Memory B cell (primary cell): Measurements from ENCODE around the gene FAM221B.

Experiments
- ATAC-seq: fragments of 150-1000 bp; cut with Tn5 transposase; 2 replicates; pipeline ENCODE4 v1.10.0; 2021; ENCODE audit warnings: low read depth, mild to moderate bottlenecking, moderate library complexity
- DNase-seq, 2 donors: peaks; one replicate each; pipeline ENCODE4 v3.0.0; 2022; ENCODE audit warnings: low spot score in 2 of 2
- H3K27ac Mint-ChIP-seq: one replicate; pipeline ENCODE4 v1.8.0; 2022; ENCODE audit warnings: mild to moderate bottlenecking, moderate library complexity, mixed read lengths
- H3K27me3 Mint-ChIP-seq: one replicate; pipeline ENCODE4 v1.8.0; 2022; ENCODE audit warnings: mixed read lengths
- H3K36me3 Mint-ChIP-seq: one replicate; pipeline ENCODE4 v1.8.0; 2022; ENCODE audit warnings: mild to moderate bottlenecking, mixed read lengths
- H3K4me1 Mint-ChIP-seq: one replicate; pipeline ENCODE4 v1.8.0; 2022; ENCODE audit warnings: mixed read lengths
- H3K4me3 Mint-ChIP-seq: one replicate; pipeline ENCODE4 v1.8.0; 2022; ENCODE audit warnings: mild to moderate bottlenecking, moderate library complexity, mixed read lengths
- H3K9me3 Mint-ChIP-seq: one replicate; pipeline ENCODE4 v1.8.0; 2022; ENCODE audit warnings: mixed read lengths

FAM221B gene

DNA sequence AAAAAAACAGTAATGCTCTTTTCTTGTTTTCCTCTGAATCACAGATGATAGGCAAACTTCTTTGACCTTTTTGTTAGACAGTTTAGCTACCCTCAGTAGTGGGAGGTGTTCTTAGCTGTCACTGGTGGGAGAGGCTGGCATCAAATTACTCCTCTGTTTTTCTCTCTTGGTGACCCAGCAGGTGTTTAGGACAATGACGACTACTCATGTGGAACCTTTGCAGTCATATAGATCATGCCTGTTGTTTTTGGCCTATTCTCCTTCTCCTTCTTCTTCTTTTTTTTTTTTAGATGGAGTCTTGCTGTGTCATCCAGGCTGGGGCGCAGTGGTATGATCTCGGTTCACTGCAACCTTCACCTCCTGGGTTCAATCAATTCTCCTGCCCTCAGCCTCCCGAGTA, 52.5 kb downstream of the FAM221B start:
- DNase-seq: no peak
- H3K4me3 Mint-ChIP-seq: no peak overlapping the region
- no peaks in the 10 kb centered on the region for H3K9me3 Mint-ChIP-seq
- H3K27me3 Mint-ChIP-seq: no peaks in the 10 kb centered on the region
- H3K27ac Mint-ChIP-seq: peak overlapping the region; percentile 50
- peaks cover 4% of the 10 kb centered on the region for H3K4me1 Mint-ChIP-seq
- ATAC-seq: peak; percentile 35
- H3K36me3 Mint-ChIP-seq: peaks cover 9% of the 10 kb centered on the region

GRCh38 chr9:35774907-35775635, 53.5 kb downstream of the FAM221B start:
- H3K4me3 Mint-ChIP-seq: no peak overlapping the region
- ATAC-seq: no peak
- no peak for DNase-seq
- H3K27ac Mint-ChIP-seq: peak overlapping the region; percentile 50
- no peaks in the 10 kb centered on the region for H3K27me3 Mint-ChIP-seq
- no peaks in the 10 kb centered on the region for H3K9me3 Mint-ChIP-seq
- peaks cover 5% of the 10 kb centered on the region for H3K36me3 Mint-ChIP-seq
- H3K4me1 Mint-ChIP-seq: peaks cover 4% of the 10 kb centered on the region

DNA sequence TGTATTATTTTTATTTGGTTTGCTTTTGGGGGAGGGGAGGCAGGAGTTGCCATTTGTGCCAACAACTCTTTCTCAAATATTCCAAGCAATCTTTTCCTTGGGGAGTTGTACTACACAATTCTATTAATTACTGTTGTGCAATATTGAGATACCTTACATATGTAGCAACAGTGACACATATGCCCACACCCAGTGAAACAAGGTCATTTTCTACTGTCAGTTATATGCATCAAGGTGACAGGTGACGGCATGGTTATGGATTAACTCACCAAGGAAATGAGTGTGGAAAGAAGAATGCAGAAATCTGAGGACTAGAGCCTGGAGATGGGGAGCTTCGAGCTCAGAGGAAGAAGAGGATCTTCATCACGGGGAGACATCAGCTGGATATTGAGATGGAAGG, 56.6 kb downstream of the FAM221B start:
- Mint-ChIP-seq H3K4me1 (peaks cover 4% of the 10 kb centered on the region), H3K27me3 (no peaks in the 10 kb centered on the region), H3K9me3 (no peaks in the 10 kb centered on the region), H3K27ac (no peak overlapping the region), H3K4me3 (no peak overlapping the region), H3K36me3 (no peaks in the 10 kb centered on the region)
- DNase-seq (no peak), ATAC-seq (no peak)

GRCh38 chr9:35771534-35771933, 57.0 kb downstream of the FAM221B start:
- H3K36me3 Mint-ChIP-seq: no peaks in the 10 kb centered on the region
- no peaks in the 10 kb centered on the region for H3K9me3 Mint-ChIP-seq
- peaks cover 4% of the 10 kb centered on the region for H3K4me1 Mint-ChIP-seq
- H3K27ac Mint-ChIP-seq: no peak overlapping the region
- no peak for ATAC-seq
- no peaks in the 10 kb centered on the region for H3K27me3 Mint-ChIP-seq
- no peak overlapping the region for H3K4me3 Mint-ChIP-seq
- no peak for DNase-seq

- H3K4me1 Mint-ChIP-seq: peaks cover 4% of the 10 kb centered on the region
These were observed 57.5 kb downstream of the FAM221B start for GRCh38 chr9:35771075-35771433.

DNA sequence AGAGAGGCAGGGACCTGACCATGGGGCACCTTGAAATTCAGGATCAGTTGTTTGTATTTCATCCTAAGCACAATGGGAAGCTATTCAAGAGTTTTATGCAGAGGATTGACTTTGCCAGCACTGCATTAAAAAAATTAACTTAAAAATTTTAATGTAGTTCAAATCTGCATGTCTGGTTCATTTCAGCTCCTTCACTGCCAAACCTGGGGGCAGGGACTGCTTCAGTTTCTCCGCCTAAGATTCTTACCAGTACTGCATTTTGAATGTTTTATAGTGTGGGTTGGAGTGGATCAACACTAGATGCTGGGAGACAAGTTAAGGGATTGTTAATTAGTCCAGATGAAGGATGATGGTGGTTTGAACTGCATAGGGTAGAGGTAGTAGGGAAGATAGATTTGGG, 58.8 kb downstream of the FAM221B start:
- no peak overlapping the region for H3K27ac Mint-ChIP-seq
- H3K4me1 Mint-ChIP-seq: no peaks in the 10 kb centered on the region
- ATAC-seq (no peak), DNase-seq (no peak)
- no peaks in the 10 kb centered on the region for H3K27me3 Mint-ChIP-seq
- H3K36me3 Mint-ChIP-seq: no peaks in the 10 kb centered on the region
- H3K4me3 Mint-ChIP-seq: no peak overlapping the region
- no peaks in the 10 kb centered on the region for H3K9me3 Mint-ChIP-seq

More at GRCh38 chr9:35771075-35771433, 57.5 kb downstream of the FAM221B start:
- H3K27me3 Mint-ChIP-seq: no peaks in the 10 kb centered on the region
- H3K9me3 Mint-ChIP-seq: no peaks in the 10 kb centered on the region
- DNase-seq (no peak), ATAC-seq (no peak)
- no peak overlapping the region for H3K27ac Mint-ChIP-seq
- H3K4me3 Mint-ChIP-seq: no peak overlapping the region
- H3K36me3 Mint-ChIP-seq: no peaks in the 10 kb centered on the region

DNA sequence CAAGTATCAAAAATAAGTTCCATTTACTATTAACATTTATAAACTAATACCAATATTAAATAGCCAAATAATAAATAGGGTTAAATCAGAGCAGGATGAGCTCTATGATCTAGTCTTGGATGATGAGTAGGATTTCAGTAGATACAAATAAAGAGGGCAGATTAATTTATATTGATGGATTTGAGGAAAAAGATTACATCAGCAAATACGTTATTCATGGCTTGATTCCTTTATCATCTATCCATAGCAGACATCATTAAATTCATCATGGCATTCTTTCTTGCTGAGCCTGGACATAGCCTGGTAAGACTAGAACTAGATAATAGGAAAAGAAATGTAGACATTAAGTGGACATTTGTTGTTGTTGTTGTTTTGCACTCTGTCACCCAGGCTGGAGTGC, 61.1 kb downstream of the FAM221B start:
- Mint-ChIP-seq H3K4me1 (peaks cover 2% of the 10 kb centered on the region), H3K4me3 (no peak overlapping the region), H3K27ac (no peak overlapping the region), H3K9me3 (no peaks in the 10 kb centered on the region), H3K27me3 (no peaks in the 10 kb centered on the region), H3K36me3 (no peaks in the 10 kb centered on the region)
- no peak for DNase-seq
- ATAC-seq: no peak

GRCh38 chr9:35766997-35767396, 61.5 kb downstream of the FAM221B start:
- DNase-seq (no peak), ATAC-seq (no peak)
- Mint-ChIP-seq H3K4me3 (no peak overlapping the region), H3K27ac (no peak overlapping the region), H3K9me3 (no peaks in the 10 kb centered on the region), H3K36me3 (no peaks in the 10 kb centered on the region), H3K4me1 (peaks cover 4% of the 10 kb centered on the region), H3K27me3 (no peaks in the 10 kb centered on the region)
